Tibial artery (tissue), 4 donors: ENCODE measurements around the gene ARHGEF26.

Source experiments
- DNase-seq, 2 donors: peaks; one replicate each; pipeline ENCODE4 v3.0.0-alpha.2; 2019
- H3K27ac ChIP-seq, 2 donors: fragments of 200-600 bp; sonication (generic) in 1 of 2; 1 replicate in 1 of 2; 2 replicates in 1 of 2; pipeline ENCODE4 v1.5.1; 2018 to 2019; ENCODE audit warnings: mild to moderate bottlenecking in 1 of 2
- H3K27me3 ChIP-seq, 2 donors: fragments of 200-600 bp; sonication (generic) in 1 of 2; one replicate each; pipeline versions ENCODE4 v1.5.1 to v1.6.0; 2016 to 2019
- H3K36me3 ChIP-seq, 3 donors: fragments of 200-600 bp; sonication (generic) in 2 of 3; one replicate each; pipeline ENCODE4 v1.5.1; 2016 to 2019; ENCODE audit warnings: mild to moderate bottlenecking in 2 of 3
- H3K4me1 ChIP-seq, 4 donors: fragments of 200-600 bp; sonication (generic) in 2 of 4; 1 replicate in 3 of 4; 2 replicates in 1 of 4; pipeline ENCODE4 v1.5.1; 2016 to 2019
- H3K4me3 ChIP-seq, 2 donors: fragments of 200-600 bp; sonication (generic) in 1 of 2; 1 replicate in 1 of 2; 2 replicates in 1 of 2; pipeline ENCODE4 v1.5.1; 2018 to 2019; ENCODE audit warnings: mild to moderate bottlenecking in 2 of 2
- H3K9me3 ChIP-seq, 3 donors: fragments of 200-600 bp; sonication (generic) in 1 of 3; one replicate each; pipeline ENCODE4 v1.5.1; 2016 to 2019
- intact Hi-C: fragments of 100-400 bp; cut with DNase I; formaldehyde crosslinking; loops from one replicate; pipeline ENCODE4 v1.15.0; 2023; ENCODE audit warnings: low total_unique reads
- TF ChIP-seq, protein P1 (sequence below), 2 experiments: fragments of 200-600 bp in 1 of 2; fragments of 450-650 bp in 1 of 2; IDR thresholded peaks; one replicate each; pipeline ENCODE4 v1.5.1; 2017 to 2019; ENCODE audit warnings: antibody characterized with exemption in 2 of 2, mild to moderate bottlenecking in 1 of 2, moderate library complexity in 1 of 2

The ARHGEF26 gene

DNA sequence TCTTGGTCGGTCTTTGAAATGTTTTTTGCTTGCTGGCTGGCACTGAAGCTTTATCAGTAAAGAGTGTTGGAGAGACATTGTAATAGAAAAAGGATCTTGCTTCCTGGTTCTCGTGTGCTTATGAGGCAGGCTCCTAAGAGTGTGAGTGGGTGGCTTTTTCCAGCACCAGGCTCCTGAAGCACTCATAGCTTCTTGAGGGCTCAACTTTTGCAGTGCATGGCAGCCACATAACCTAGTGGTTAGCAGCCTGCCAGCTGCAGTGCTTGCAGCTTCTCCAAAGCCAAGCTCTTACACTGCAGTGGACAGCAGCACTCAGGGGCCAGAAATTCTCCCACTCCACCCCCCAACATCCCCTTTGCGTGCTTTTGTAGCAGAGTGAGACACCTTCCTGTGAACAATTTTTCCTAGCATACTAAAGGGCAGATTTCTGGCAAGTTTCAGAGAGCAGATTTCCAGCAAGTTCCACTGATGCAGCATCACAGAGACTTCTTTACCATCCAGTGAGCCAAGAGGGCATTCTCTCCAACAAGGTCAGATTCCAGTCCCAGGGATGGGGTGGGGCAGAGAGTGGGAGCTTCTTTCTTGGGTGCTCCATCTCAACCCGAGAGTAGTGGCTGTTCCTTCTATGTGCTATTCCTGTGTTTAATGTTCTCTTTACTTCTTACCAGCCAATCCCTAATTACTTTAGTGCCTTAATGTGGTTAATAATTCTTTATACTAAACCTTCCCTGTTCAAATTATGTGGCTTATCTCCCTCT is 15.8 kb upstream of the ARHGEF26 start:
- no peak overlapping the region for H3K4me3 ChIP-seq
- H3K4me1 ChIP-seq = no peaks in the 10 kb centered on the region
- no peak overlapping the region for H3K27ac ChIP-seq

DNA sequence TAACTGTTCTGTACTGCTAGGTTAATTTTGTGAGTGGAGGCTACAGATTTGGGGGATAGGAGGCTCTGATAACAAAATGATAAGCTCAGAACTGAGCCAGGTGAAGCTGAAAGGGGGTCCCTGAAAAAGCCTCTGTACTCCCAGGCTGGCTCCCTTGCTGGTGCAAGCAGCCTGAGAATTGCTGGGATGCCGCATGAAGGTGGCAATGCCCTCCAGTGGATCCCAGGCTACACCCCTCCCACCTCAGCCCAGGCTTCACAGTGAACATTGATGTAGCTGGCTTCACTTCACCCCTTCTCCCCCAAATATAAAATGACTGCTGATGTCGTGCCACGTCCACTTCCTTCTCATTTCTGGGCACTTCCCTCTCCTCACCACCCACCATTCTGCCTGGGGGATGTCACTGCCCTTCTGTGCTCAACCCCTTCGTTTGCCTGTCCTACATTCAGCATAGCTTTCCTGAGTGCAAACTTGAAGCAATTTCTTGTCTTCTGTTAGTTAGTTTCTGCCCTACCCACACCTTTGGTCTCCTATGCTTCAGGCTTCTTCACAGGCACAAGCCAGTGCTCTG is 9.7 kb upstream of the ARHGEF26 start:
- no peaks in the 10 kb centered on the region for H3K36me3 ChIP-seq
- H3K27me3 ChIP-seq = no peaks in the 10 kb centered on the region
- no peak overlapping the region for H3K27ac ChIP-seq
- no peak overlapping the region for H3K4me3 ChIP-seq
- TF ChIP-seq, protein P1, sequence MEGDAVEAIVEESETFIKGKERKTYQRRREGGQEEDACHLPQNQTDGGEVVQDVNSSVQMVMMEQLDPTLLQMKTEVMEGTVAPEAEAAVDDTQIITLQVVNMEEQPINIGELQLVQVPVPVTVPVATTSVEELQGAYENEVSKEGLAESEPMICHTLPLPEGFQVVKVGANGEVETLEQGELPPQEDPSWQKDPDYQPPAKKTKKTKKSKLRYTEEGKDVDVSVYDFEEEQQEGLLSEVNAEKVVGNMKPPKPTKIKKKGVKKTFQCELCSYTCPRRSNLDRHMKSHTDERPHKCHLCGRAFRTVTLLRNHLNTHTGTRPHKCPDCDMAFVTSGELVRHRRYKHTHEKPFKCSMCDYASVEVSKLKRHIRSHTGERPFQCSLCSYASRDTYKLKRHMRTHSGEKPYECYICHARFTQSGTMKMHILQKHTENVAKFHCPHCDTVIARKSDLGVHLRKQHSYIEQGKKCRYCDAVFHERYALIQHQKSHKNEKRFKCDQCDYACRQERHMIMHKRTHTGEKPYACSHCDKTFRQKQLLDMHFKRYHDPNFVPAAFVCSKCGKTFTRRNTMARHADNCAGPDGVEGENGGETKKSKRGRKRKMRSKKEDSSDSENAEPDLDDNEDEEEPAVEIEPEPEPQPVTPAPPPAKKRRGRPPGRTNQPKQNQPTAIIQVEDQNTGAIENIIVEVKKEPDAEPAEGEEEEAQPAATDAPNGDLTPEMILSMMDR (IDR thresholded peaks at IDR 0.05) = no peak
- H3K4me1 ChIP-seq = no peaks in the 10 kb centered on the region
- no peaks in the 10 kb centered on the region for H3K9me3 ChIP-seq
- intact Hi-C loops = no loop called here
- DNase-seq = no peak

More for the DNA sequence above, 15.8 kb upstream of the ARHGEF26 start:
- no peaks in the 10 kb centered on the region for H3K9me3 ChIP-seq
- TF ChIP-seq, protein P1 (IDR thresholded peaks at IDR 0.05) = no peak
- intact Hi-C loops = no loop called here
- H3K36me3 ChIP-seq = no peaks in the 10 kb centered on the region
- H3K27me3 ChIP-seq = no peaks in the 10 kb centered on the region
- DNase-seq = no peak

DNA sequence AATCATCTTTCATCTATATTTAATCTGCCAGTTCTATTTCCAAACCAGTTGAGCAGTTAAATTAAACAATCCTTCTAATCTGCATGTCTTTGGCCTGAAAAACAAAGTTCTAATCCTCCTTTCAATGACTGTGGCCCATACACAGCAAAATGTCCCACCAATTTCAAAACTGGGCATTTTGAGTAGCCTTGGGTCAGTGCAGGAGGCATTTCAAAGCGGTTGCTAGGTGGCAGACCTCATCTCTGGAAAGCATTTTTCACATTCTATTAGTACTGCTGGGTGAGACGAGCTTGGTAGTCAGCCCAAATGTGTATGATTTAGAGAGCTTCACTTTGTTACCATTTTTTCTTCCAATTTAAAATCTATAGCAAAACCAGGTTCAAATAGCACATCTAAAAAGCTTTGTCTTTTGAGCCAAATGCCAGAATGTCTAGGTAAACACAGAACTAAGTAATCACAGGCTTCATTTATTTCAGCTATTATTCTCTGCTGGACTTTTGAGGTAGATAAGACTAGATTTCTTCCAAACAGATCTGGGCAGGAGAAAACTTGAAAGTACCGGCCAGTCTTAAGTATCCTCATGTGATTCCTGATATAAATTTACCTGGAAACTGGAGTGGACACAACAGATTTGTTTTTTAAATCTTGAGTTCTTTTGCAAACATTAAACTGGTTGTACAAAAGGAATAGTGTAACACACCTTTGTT is 8.9 kb upstream of the ARHGEF26 start:
- DNase-seq = no peak
- H3K4me1 ChIP-seq = no peaks in the 10 kb centered on the region
- TF ChIP-seq, protein P1 (IDR thresholded peaks at IDR 0.05) = no peak
- no peak overlapping the region for H3K27ac ChIP-seq
- H3K9me3 ChIP-seq = no peaks in the 10 kb centered on the region
- H3K27me3 ChIP-seq = no peaks in the 10 kb centered on the region
- no peaks in the 10 kb centered on the region for H3K36me3 ChIP-seq
- intact Hi-C loops = no loop called here
- no peak overlapping the region for H3K4me3 ChIP-seq

DNA sequence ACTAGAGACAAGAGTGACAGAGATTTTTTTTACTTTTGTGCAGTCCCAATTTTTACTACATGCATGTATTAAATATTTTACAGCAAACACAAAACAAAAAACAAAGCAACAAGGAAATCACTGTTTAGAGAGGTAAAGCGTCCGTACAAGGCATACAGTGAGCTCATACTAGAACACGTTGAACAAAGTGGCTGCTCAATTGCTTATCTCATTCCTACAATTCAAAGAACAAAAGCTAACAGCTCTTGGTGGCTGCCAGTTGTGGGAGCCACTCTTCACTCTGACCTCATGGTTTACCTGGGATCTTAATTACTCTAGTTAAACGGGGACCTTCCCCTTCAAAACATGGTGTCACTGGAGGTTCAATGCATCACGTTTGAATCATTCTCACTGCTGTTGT is 7.6 kb upstream of the ARHGEF26 start:
- Histone ChIP-seq H3K9me3 (no peaks in the 10 kb centered on the region), H3K36me3 (no peaks in the 10 kb centered on the region), H3K4me1 (no peaks in the 10 kb centered on the region), H3K27ac (no peak overlapping the region), H3K27me3 (no peaks in the 10 kb centered on the region), H3K4me3 (no peak overlapping the region)
- intact Hi-C loops = no loop called here
- TF ChIP-seq, protein P1 (IDR thresholded peaks at IDR 0.05) = no peak
- DNase-seq = no peak

DNA sequence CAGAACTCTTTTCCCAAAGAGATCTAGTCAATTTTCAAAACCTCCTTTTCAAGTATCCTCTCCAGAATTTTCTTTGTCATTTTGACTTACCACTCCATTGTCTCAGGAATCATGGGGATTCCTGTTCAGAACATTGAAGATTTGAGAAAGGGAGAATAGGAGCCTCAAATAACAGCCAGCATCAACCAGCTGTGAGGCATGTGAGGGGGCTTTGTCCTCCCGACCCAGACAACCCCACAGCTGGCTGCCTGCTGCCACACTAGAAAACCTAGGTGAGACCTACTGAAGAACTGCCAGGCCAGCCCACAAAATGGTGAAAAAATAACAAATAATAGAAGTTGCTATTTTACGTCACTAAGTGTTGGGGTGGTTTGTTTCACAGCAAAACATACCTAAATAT is 5.9 kb upstream of the ARHGEF26 start:
- Histone ChIP-seq H3K9me3 (no peaks in the 10 kb centered on the region), H3K36me3 (no peaks in the 10 kb centered on the region), H3K4me3 (no peak overlapping the region), H3K4me1 (peaks cover 0 to 4% (median 2%) of the 10 kb centered on the region in 4 donors), H3K27me3 (no peaks in the 10 kb centered on the region), H3K27ac (no peak overlapping the region)
- TF ChIP-seq, protein P1 (IDR thresholded peaks at IDR 0.05) = no peak
- intact Hi-C loops = no loop called here
- DNase-seq = no peak
